Right ventricle myocardium inferior (tissue), 1 donor: ENCODE data around the gene DUSP28. TPM values are rescaled to one million over a fixed set of nuclear protein-coding genes. Genes with fewer than 3 reads are reported as not detected.
"Not testable (repeated sequence)": the region's sequence is repeated elsewhere in the genome, so short reads cannot be mapped to it uniquely, and the experiment has no call there.

Experiments
- ATAC-seq: fragments of 200-7000 bp; cut with Tn5 transposase; one replicate; pipeline ENCODE4 v1.9.1; 2020; ENCODE audit warnings: mild to moderate bottlenecking, moderate library complexity
- DNase-seq: peaks from one replicate; pipeline ENCODE4 v3.0.0; 2021; ENCODE audit errors: missing footprints
- intact Hi-C: fragments of 100-400 bp; cut with DNase I; formaldehyde crosslinking; loops from one replicate; pipeline ENCODE4 v1.11.0; 2022
- total RNA-seq: library from RNA; stranded (reverse); fragmentation: NEBNext Ultra II Directional; extraction: Animal tissue kit (Norgen Biotek cat#: 25700); gene quantifications from one replicate; pipeline ENCODE4 v1.2.1, GENCODE V29; 2021
- donor health status: DM: no; HTN: yes; CAD: no; lungs with severe emphysema.

The DUSP28 gene
- total RNA-seq, 1 donor from 2014 or later, result 14.4 TPM

- peak; percentile 78 for DNase-seq
- no peak for ATAC-seq
- intact Hi-C loops, result loop anchor here (5.0 kb wide), 1 partner anchor 41 kb away; no protein-coding TSS in a partner anchor
These were observed 3.5 kb upstream of the DUSP28 start for GRCh38 chr2:240556553-240557100.

GRCh38 chr2:240557101-240557751, 2.9 kb upstream of the DUSP28 start:
- DNase-seq, result peak; percentile 55
- intact Hi-C loops, result loop anchor here (5.0 kb wide), 1 partner anchor 40 kb away; no protein-coding TSS in a partner anchor
- no peak for ATAC-seq

GRCh38 chr2:240557808-240558207, 2.3 kb upstream of the DUSP28 start, which contains the start of gene ANKMY1:
Gene ANKMY1, minus strand, starts transcription at chr2:240557988. Its CDS starts 653 bp downstream, at chr2:240557335.
- intact Hi-C loops, result loop anchor here (5.0 kb wide), 1 partner anchor 39 kb away; no protein-coding TSS in a partner anchor
- ATAC-seq (peak; percentile 7), DNase-seq (peak; percentile 79)

- DNase-seq (peak; percentile 46), ATAC-seq (no peak)
- intact Hi-C loops, result loop anchor here (5.0 kb wide), 1 partner anchor 39 kb away; no protein-coding TSS in a partner anchor
These were observed 1.9 kb upstream of the DUSP28 start for GRCh38 chr2:240558236-240558761.

GRCh38 chr2:240559286-240559685, 871 bp upstream of the DUSP28 start:
- DNase-seq, result no peak
- ATAC-seq, result no peak
- intact Hi-C loops, result loop anchor here (5.0 kb wide), 1 partner anchor 38 kb away; no protein-coding TSS in a partner anchor

GRCh38 chr2:240560480-240561324, 545 bp downstream of the DUSP28 start:
- intact Hi-C loops, result no loop called here
- DNase-seq, result peak; percentile 100
- peak; percentile 91 for ATAC-seq

- intact Hi-C loops, result no loop called here
- ATAC-seq, result no peak
- no peak for DNase-seq
These were observed 1.3 kb downstream of the DUSP28 start for GRCh38 chr2:240561325-240561971.

GRCh38 chr2:240563231-240563630, 3.1 kb downstream of the DUSP28 start:
- intact Hi-C loops, ATAC-seq, DNase-seq: not testable (repeated sequence)

GRCh38 chr2:240563951-240564560, 3.9 kb downstream of the DUSP28 start:
- intact Hi-C loops, result no loop called here
- DNase-seq, result no peak
- ATAC-seq, result no peak

GRCh38 chr2:240564561-240565332, 4.6 kb downstream of the DUSP28 start:
- no peak for DNase-seq
- no peak for ATAC-seq
- intact Hi-C loops, result no loop called here

- intact Hi-C loops, result no loop called here
- ATAC-seq (no peak), DNase-seq (peak; percentile 96)
These were observed 5.4 kb downstream of the DUSP28 start for GRCh38 chr2:240565333-240566202.

- ATAC-seq (peak; percentile 90), DNase-seq (peak; percentile 98)
- intact Hi-C loops, result no loop called here
These were observed 6.3 kb downstream of the DUSP28 start for GRCh38 chr2:240566203-240567136.

- intact Hi-C loops, result no loop called here
- no peak for ATAC-seq
- peak; percentile 60 for DNase-seq
These were observed 7.1 kb downstream of the DUSP28 start for GRCh38 chr2:240567137-240567871.

GRCh38 chr2:240567872-240568677, 7.9 kb downstream of the DUSP28 start, which contains the start of gene RNPEPL1:
Gene RNPEPL1, plus strand, starts transcription at chr2:240568484. Its CDS starts 103 bp downstream, at chr2:240568587.
- peak; percentile 82 for DNase-seq
- intact Hi-C loops, result loop anchor here (1.0 kb wide), 1 partner anchor 18 kb away; the partner anchor contains the start of gene CAPN10
- ATAC-seq, result peak; percentile 31
